Measurements from ENCODE around the gene RFX3. TPM values are rescaled to one million over a fixed set of nuclear protein-coding genes. Genes with fewer than 3 reads are reported as not detected.

Gene RFX3
- total RNA-seq (ENCODE audit: unreplicated experiment): 61.6 TPM
- long read RNA-seq, partial matches to known transcripts: 0 of 4 reads
- long read RNA-seq, other reads (novel, unspliced or antisense): 4 of 4 reads

DNA sequence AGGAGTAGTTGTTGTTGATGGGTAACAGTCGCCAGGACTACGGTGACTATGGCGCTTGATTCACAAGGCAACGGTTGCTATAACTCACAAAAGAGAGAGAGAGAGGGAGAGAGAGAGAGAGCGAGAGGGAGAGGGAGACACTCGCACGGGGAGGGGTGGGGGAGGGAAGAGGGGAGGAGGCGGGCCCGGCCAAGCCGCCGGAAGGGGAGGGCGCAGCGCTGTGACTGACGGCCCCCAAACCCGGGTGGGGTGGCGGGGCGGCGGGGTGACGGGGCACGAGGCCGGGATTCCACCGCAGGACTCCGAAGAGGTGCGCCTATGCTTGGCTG, at the start of gene RFX3:
Gene RFX3 (minus strand): TSS at position 166 of the 329 bp plus-strand sequence. CDS start 130,413 bp downstream, outside the sequence.
- H3K4me3 Mint-ChIP-seq (ENCODE audit: unreplicated experiment): peak within 1 kb of the TSS; percentile 99
- DNase-seq: peak; percentile 91
- H3K9me3 Mint-ChIP-seq (ENCODE audit: unreplicated experiment): peaks cover 12% of the 10 kb centered on the region
- H3K36me3 Mint-ChIP-seq (ENCODE audit: unreplicated experiment): no peaks in the 10 kb centered on the region
- TF ChIP-seq, protein P1, sequence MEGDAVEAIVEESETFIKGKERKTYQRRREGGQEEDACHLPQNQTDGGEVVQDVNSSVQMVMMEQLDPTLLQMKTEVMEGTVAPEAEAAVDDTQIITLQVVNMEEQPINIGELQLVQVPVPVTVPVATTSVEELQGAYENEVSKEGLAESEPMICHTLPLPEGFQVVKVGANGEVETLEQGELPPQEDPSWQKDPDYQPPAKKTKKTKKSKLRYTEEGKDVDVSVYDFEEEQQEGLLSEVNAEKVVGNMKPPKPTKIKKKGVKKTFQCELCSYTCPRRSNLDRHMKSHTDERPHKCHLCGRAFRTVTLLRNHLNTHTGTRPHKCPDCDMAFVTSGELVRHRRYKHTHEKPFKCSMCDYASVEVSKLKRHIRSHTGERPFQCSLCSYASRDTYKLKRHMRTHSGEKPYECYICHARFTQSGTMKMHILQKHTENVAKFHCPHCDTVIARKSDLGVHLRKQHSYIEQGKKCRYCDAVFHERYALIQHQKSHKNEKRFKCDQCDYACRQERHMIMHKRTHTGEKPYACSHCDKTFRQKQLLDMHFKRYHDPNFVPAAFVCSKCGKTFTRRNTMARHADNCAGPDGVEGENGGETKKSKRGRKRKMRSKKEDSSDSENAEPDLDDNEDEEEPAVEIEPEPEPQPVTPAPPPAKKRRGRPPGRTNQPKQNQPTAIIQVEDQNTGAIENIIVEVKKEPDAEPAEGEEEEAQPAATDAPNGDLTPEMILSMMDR (IDR thresholded peaks at IDR 0.05; ENCODE audit: partially characterized antibody, unreplicated experiment): no peak
- H3K27ac Mint-ChIP-seq (ENCODE audit: unreplicated experiment): peak within 1 kb of the TSS; percentile 99
- H3K4me1 Mint-ChIP-seq (ENCODE audit: low read depth, unreplicated experiment): peaks cover 18% of the 10 kb centered on the region
- peaks cover 13% of the 10 kb centered on the region for H3K27me3 Mint-ChIP-seq (ENCODE audit: unreplicated experiment)

DNA sequence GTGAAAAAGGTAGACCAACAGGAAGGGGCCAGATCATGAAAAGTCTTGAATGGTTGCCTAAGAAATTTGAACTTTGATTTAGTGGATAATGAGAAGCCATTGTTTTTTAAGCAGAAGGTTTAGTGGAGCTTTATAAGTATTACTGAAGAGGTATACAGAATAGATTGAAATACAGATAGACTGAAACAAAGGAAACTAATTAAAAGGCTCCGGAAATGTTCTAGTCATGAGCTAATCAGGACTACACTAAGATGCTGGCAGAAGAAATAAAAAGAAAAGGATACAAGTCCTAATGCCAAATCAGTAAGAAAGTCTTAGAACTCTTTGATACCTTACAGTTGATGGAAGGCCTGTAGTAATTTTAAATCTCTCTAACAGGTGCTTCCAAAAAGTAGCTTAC, 45.7 kb upstream of the RFX3 start:
- no peak overlapping the region for H3K4me3 Mint-ChIP-seq (ENCODE audit: unreplicated experiment)
- H3K27ac Mint-ChIP-seq (ENCODE audit: unreplicated experiment): no peak overlapping the region
- no peaks in the 10 kb centered on the region for H3K36me3 Mint-ChIP-seq (ENCODE audit: unreplicated experiment)
- no peaks in the 10 kb centered on the region for H3K27me3 Mint-ChIP-seq (ENCODE audit: unreplicated experiment)
- TF ChIP-seq, protein P1 (IDR thresholded peaks at IDR 0.05; ENCODE audit: partially characterized antibody, unreplicated experiment): no peak
- DNase-seq: no peak
- no peaks in the 10 kb centered on the region for H3K9me3 Mint-ChIP-seq (ENCODE audit: unreplicated experiment)
- H3K4me1 Mint-ChIP-seq (ENCODE audit: low read depth, unreplicated experiment): no peaks in the 10 kb centered on the region

DNA sequence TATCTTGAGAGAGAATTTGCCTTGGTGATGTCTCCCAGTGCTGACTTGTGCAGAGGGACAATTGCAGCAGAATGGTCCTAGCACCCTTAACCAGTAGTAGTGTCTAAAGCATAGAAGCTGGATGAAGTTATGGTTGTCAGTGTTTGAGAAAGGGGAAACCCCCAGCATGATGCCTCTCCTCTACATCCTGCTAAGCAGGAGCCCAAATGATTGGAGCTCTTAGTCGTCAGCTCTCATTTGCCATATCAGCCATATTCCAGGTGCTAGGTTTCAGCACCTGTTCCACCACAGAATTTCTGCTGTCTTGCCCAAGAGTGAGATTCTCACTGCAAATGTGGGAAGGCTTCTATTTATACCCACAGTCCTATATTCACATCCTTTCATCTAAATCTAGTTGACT, 43.7 kb upstream of the RFX3 start:
- Mint-ChIP-seq H3K27me3 (ENCODE audit: unreplicated experiment) (no peaks in the 10 kb centered on the region), H3K27ac (ENCODE audit: unreplicated experiment) (no peak overlapping the region), H3K4me3 (ENCODE audit: unreplicated experiment) (no peak overlapping the region), H3K9me3 (ENCODE audit: unreplicated experiment) (no peaks in the 10 kb centered on the region), H3K4me1 (ENCODE audit: low read depth, unreplicated experiment) (no peaks in the 10 kb centered on the region), H3K36me3 (ENCODE audit: unreplicated experiment) (no peaks in the 10 kb centered on the region)
- TF ChIP-seq, protein P1 (IDR thresholded peaks at IDR 0.05; ENCODE audit: partially characterized antibody, unreplicated experiment): no peak
- no peak for DNase-seq

DNA sequence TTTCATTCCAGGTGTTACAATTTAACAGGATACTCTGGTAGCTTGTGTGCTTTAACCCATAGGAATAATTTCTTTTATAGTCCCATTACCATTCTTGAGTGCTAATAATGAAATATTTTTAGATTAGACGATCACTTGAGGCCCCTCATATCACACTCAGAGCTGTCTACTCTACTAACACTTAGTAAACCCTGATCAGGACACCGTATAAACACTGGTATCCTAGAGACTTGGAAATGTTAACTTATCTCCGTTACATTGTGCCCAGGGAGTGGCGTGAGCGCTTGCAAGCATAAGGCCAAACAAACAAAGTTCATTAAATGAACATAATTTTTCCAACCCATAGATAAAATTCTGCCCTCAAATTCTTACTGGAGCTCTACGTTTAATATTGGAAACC, 42.2 kb upstream of the RFX3 start:
- Mint-ChIP-seq H3K9me3 (ENCODE audit: unreplicated experiment) (no peaks in the 10 kb centered on the region), H3K27me3 (ENCODE audit: unreplicated experiment) (no peaks in the 10 kb centered on the region), H3K4me1 (ENCODE audit: low read depth, unreplicated experiment) (no peaks in the 10 kb centered on the region), H3K27ac (ENCODE audit: unreplicated experiment) (no peak overlapping the region), H3K36me3 (ENCODE audit: unreplicated experiment) (no peaks in the 10 kb centered on the region), H3K4me3 (ENCODE audit: unreplicated experiment) (no peak overlapping the region)
- TF ChIP-seq, protein P1 (IDR thresholded peaks at IDR 0.05; ENCODE audit: partially characterized antibody, unreplicated experiment): no peak
- no peak for DNase-seq

DNA sequence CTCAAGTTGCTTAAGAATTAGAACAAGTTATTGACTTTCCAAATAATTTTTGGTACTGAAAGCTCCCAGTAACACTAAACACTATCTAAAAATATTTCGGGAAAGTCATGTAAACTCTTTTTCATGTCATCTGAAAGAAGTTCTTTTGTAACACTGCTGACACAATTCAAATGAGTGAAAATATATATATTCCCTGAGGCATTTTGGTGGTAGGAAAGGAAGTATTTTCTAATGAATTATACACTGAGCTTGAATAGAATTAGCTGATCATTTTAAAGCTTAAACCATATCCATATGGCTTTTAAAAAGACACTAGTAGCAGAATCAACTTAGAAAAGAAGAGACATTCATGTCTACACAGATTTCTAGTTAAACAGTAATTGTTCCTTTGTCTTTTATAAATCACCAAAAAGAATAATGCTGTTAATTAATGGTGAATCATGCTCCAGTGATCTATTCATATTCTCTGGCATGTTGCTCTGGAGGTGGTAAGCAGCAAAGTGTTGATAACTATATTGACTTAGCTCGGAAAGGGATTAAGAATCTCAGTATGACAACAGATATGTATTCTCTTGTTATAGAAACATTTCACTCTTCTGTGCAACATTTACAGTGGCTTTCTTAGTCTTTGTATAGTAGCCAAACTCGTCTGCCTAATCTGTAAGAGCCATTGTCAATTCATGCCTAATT, 27.4 kb upstream of the RFX3 start:
- no peak overlapping the region for H3K4me3 Mint-ChIP-seq (ENCODE audit: unreplicated experiment)
- no peaks in the 10 kb centered on the region for H3K4me1 Mint-ChIP-seq (ENCODE audit: low read depth, unreplicated experiment)
- no peak overlapping the region for H3K27ac Mint-ChIP-seq (ENCODE audit: unreplicated experiment)
- H3K27me3 Mint-ChIP-seq (ENCODE audit: unreplicated experiment): no peaks in the 10 kb centered on the region
- no peaks in the 10 kb centered on the region for H3K36me3 Mint-ChIP-seq (ENCODE audit: unreplicated experiment)
- H3K9me3 Mint-ChIP-seq (ENCODE audit: unreplicated experiment): no peaks in the 10 kb centered on the region
- TF ChIP-seq, protein P1 (IDR thresholded peaks at IDR 0.05; ENCODE audit: partially characterized antibody, unreplicated experiment): no peak
- DNase-seq: no peak

Data from glutamatergic neuron (in vitro differentiated cells).